ENCODE measurements around the gene SNRK. TPM values are rescaled to one million over a fixed set of nuclear protein-coding genes. Genes with fewer than 3 reads are reported as not detected.

The SNRK gene, protein sequence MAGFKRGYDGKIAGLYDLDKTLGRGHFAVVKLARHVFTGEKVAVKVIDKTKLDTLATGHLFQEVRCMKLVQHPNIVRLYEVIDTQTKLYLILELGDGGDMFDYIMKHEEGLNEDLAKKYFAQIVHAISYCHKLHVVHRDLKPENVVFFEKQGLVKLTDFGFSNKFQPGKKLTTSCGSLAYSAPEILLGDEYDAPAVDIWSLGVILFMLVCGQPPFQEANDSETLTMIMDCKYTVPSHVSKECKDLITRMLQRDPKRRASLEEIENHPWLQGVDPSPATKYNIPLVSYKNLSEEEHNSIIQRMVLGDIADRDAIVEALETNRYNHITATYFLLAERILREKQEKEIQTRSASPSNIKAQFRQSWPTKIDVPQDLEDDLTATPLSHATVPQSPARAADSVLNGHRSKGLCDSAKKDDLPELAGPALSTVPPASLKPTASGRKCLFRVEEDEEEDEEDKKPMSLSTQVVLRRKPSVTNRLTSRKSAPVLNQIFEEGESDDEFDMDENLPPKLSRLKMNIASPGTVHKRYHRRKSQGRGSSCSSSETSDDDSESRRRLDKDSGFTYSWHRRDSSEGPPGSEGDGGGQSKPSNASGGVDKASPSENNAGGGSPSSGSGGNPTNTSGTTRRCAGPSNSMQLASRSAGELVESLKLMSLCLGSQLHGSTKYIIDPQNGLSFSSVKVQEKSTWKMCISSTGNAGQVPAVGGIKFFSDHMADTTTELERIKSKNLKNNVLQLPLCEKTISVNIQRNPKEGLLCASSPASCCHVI
- total RNA-seq, result 10 to 100 TPM; 23.6 to 29.0 (median 27.2) TPM
- polyA plus RNA-seq, result 12.1 TPM
- long read RNA-seq, donor 1, full-length matches to known transcripts, result 15 of 29 reads
- long read RNA-seq, donor 1, partial matches to known transcripts, result 11 of 29 reads
- long read RNA-seq, donor 1, other reads (novel, unspliced or antisense), result 3 of 29 reads
- long read RNA-seq, donor 2, full-length matches to known transcripts, result 8 of 11 reads
- long read RNA-seq, donor 2, partial matches to known transcripts, result 1 of 11 reads
- long read RNA-seq, donor 2, other reads (novel, unspliced or antisense), result 2 of 11 reads
- long read RNA-seq, donor 3, full-length matches to known transcripts, result 30 of 97 reads
- long read RNA-seq, donor 3, partial matches to known transcripts, result 51 of 97 reads
- long read RNA-seq, donor 3, other reads (novel, unspliced or antisense), result 16 of 97 reads
- long read RNA-seq, donor 4, full-length matches to known transcripts, result 9 of 12 reads
- long read RNA-seq, donor 4, partial matches to known transcripts, result 2 of 12 reads
- long read RNA-seq, donor 4, other reads (novel, unspliced or antisense), result 1 of 12 reads

DNA sequence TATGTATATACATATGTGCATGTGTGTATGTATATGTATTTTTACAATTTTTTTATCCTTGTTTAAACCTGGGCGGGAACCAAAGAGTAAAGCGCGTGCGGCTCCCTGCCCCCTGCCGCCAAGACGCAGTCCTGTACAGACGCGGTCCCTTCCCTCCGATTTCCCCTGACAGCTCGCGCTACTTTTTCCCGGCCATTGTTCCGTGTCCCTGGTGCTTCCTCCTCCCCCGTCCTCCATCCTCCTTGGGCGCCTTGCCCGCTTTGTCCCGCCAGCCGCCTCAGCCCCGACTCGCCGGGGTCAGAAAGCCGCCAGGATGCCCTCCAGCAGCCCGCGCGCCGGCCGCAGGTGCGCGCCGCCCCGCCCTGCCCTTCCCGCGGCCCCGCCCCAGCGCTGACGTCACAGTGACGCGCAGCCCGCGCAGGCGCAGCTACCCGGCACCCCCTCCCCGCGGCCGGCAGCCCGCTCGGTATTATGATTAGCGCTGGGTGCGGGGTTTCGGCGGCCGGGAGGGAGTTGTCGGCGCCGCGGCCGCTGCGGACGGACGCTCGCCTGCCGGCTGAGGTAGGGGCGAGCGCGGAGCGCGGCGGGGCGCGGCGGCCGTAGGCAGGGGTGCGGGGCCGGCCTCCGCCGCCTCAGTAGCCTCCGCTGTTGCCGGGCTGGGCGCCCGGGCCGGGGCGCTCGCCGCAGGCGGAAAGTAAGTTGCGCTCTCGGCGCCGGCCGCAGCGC lies at the start of gene SNRK:
TSS of gene SNRK (plus strand) at position 426 of the 726 bp plus-strand sequence. CDS start 16,664 bp downstream, outside the sequence.
- Histone ChIP-seq H3K27me3 (ENCODE audit: control insufficient read depth, insufficient read depth) (no peaks in the 10 kb centered on the region), H3K9me3 (ENCODE audit: control insufficient read depth, low read length) (no peaks in the 10 kb centered on the region), H3K4me1 (ENCODE audit: control insufficient read depth, insufficient read depth, low read length) (peaks cover 8% of the 10 kb centered on the region), H3K27ac (ENCODE audit: low read length) (peak within 1 kb of the TSS; percentile 93), H3K4me3 (ENCODE audit: low read length) (peak within 1 kb of the TSS; percentile 97)
- intact Hi-C loops (cut with DNase I), result loop anchor here in 1 of 4 donors (5.0 kb wide), 1 partner anchor 54 kb away; no protein-coding TSS in a partner anchor
- ATAC-seq, result peak; percentile 94 to 96
- peak; percentile 89 to 97 (median 95) for DNase-seq
- WGBS, result under 1% methylated on average over 91 of the region's 91 CpGs

DNA sequence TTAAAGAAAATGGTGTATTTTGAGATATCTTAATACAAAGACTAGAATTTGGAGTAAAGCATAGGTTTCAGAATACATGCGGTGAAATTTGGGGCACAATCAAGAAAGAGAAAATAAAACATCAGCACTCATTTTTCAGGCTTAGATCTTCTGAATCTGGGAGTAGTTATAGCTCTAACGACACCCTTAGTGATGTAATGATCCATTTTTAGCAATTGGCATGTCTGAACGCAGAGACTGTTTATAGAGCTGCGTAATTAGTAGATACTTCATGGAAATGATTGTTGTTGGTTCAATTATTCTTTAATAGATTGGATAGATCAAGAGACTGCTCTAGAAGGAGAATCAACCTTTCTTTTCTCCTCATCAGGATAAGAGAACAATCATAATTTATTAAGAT lies 47.5 kb upstream of the SNRK start:
- WGBS, result 41% methylated on average over 4 of the region's 4 CpGs
- intact Hi-C loops (cut with DNase I), result no loop called here
- Histone ChIP-seq H3K4me3 (ENCODE audit: low read length) (no peak overlapping the region), H3K4me1 (ENCODE audit: control insufficient read depth, insufficient read depth, low read length) (no peaks in the 10 kb centered on the region), H3K27me3 (ENCODE audit: control insufficient read depth, insufficient read depth) (no peaks in the 10 kb centered on the region), H3K27ac (ENCODE audit: low read length) (no peak overlapping the region), H3K9me3 (ENCODE audit: control insufficient read depth, low read length) (no peaks in the 10 kb centered on the region)
- no peak for ATAC-seq
- DNase-seq, result no peak

DNA sequence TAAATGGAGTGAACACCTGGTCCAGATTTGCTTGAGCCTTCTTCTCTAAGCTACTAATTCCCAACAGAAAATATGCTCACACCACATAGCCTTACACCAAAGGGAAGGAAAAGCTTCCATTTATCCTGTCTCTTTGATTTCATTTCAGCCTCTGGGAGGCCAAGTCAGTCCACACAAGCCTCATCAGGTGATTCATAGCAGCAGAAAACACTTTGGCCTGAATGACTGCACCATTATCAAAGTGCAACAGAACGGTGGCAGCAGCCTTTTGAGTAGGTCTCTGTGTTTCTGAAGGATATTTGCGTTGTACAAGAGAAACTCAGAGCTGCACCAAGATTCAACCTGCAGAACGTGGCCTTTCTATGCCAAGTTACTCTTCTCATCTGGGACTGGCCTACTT lies 46.6 kb upstream of the SNRK start:
- ATAC-seq, result no peak
- intact Hi-C loops (cut with DNase I), result no loop called here
- no peak for DNase-seq
- 91% methylated on average over 3 of the region's 3 CpGs for whole genome bisulfite sequencing
- Histone ChIP-seq H3K4me3 (ENCODE audit: low read length) (no peak overlapping the region), H3K9me3 (ENCODE audit: control insufficient read depth, low read length) (no peaks in the 10 kb centered on the region), H3K27ac (ENCODE audit: low read length) (no peak overlapping the region), H3K27me3 (ENCODE audit: control insufficient read depth, insufficient read depth) (no peaks in the 10 kb centered on the region), H3K4me1 (ENCODE audit: control insufficient read depth, insufficient read depth, low read length) (no peaks in the 10 kb centered on the region)

DNA sequence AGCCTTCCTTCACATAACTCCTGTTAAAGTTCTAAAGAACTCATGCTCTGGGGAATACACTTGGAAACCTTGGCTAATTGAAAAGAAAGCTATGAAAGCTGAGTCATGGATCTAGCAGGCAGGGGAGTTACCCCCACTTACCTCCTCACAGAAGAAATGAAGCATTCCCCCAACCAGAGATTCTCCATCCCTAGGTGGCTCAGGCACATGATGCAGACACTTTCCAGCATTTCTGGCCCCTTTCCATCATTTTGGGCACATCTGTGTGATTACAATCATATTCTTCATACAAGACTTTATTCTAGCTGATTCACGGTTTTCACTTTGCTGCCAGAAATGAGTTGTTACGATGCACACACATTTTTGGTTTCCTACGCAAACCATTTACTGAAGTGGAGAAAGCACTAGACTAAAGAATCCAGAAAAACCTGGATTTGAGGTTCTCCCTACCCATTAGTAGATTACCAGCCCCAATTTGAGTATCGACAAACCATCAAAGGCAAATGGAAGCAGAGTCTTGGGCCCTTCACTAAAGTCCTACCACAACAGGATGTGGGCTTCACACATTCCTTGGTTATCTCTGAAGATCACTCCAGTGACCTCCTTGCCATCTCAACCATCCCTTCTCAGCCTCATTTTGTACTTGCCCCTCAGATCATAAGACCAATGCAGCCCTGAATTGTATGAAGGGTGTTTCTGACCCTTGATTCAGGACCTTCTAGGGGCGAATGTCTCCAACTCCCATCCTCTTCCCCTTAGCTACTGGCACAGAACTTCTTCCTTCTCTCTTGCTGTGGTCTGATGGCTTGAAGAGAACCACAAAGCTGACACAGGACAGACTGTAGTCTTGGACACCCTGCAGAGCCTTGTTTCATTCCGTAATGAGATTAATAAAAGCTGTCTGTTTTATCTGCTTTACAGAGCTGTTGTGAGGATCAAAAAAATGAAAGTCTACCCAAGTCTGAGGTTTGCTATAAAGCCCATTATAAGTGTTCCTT lies 42.5 kb upstream of the SNRK start:
- Histone ChIP-seq H3K27me3 (ENCODE audit: control insufficient read depth, insufficient read depth) (no peaks in the 10 kb centered on the region), H3K4me3 (ENCODE audit: low read length) (no peak overlapping the region), H3K9me3 (ENCODE audit: control insufficient read depth, low read length) (no peaks in the 10 kb centered on the region), H3K4me1 (ENCODE audit: control insufficient read depth, insufficient read depth, low read length) (peaks cover 14% of the 10 kb centered on the region), H3K27ac (ENCODE audit: low read length) (no peak overlapping the region)
- ATAC-seq (no peak), DNase-seq (no peak)
- intact Hi-C loops (cut with DNase I), result no loop called here
- WGBS, result 65% methylated on average over 6 of the region's 6 CpGs

DNA sequence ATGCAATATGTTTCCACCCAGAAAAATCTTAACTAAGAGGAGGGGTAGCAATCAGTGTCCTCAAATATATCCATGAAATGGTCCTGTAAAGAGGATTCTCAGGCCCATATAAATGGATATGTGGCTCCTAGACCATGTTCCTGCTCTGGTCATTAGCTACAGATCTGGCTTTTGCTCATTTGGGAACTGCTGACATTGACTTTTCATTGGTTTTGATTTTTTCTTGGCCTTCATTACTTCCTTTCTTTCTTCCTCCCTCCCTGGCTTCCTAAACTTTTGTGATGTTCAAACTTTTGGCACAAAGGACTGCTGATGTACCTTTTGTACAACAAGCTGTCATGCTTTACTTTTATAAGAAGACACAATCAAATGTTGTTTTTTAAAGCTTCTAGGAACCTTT lies 41.6 kb upstream of the SNRK start:
- Histone ChIP-seq H3K9me3 (ENCODE audit: control insufficient read depth, low read length) (no peaks in the 10 kb centered on the region), H3K4me3 (ENCODE audit: low read length) (no peak overlapping the region), H3K27me3 (ENCODE audit: control insufficient read depth, insufficient read depth) (no peaks in the 10 kb centered on the region), H3K4me1 (ENCODE audit: control insufficient read depth, insufficient read depth, low read length) (peaks cover 14% of the 10 kb centered on the region), H3K27ac (ENCODE audit: low read length) (no peak overlapping the region)
- intact Hi-C loops (cut with DNase I), result no loop called here
- no peak for DNase-seq
- no peak for ATAC-seq

DNA sequence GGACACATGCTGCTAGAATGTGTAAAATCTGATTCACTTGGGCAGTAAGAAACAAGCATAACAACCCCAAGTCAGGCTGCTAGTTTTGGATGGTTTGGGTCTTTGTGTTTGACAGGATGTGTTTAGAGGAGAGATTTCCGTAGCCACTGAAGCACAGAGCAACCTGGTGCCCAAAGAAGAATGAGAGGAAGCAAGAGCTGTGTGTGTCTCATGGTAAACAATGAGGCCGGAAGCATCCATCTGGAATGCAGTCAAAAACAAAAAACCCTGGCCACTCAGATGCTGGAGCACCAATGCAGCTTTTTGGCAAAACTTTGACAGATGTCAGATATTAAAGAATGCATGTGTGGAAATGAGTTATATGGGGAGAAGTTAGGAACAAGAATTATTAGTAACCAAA lies 39.4 kb upstream of the SNRK start:
- Histone ChIP-seq H3K9me3 (ENCODE audit: control insufficient read depth, low read length) (no peaks in the 10 kb centered on the region), H3K27me3 (ENCODE audit: control insufficient read depth, insufficient read depth) (no peaks in the 10 kb centered on the region), H3K27ac (ENCODE audit: low read length) (no peak overlapping the region), H3K4me3 (ENCODE audit: low read length) (no peak overlapping the region), H3K4me1 (ENCODE audit: control insufficient read depth, insufficient read depth, low read length) (peaks cover 14% of the 10 kb centered on the region)
- ATAC-seq (peak; percentile 74 to 93), DNase-seq (no peak)
- 38% methylated on average over 2 of the region's 2 CpGs for WGBS
- intact Hi-C loops (cut with DNase I), result no loop called here

DNA sequence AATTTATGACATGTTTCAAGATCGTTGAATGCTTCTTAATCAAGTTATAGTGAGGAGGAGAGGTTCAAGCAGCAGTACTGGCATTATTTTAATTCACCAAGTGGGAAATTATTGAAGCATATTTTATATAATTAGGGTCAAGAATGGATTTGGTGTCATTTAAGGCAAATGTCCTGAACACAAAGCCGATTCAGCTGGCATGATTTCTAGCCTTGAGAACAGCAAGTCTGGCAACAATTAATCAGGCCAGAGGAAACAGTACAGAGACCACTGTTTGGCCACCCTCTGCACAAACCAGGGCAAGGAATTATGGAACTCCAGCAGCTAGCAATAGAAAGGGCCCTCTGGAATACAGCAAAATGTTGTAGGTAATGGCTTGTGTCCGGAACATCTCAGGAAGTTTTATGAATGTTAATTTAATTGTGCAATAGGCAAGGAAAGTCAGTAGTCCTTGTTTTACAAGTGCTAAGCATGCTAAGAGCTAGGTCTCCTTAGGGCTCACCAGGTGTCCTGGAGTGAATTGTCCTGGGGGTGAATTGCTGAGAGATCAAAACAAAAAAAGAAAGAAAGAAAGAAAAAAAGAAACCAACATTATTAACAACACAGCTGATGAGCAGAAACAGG lies 38.7 kb upstream of the SNRK start:
- ATAC-seq (no peak), DNase-seq (no peak)
- WGBS, result 45% methylated on average over 3 of the region's 3 CpGs
- Histone ChIP-seq H3K9me3 (ENCODE audit: control insufficient read depth, low read length) (no peaks in the 10 kb centered on the region), H3K27ac (ENCODE audit: low read length) (peak overlapping the region; percentile 63), H3K4me1 (ENCODE audit: control insufficient read depth, insufficient read depth, low read length) (peaks cover 14% of the 10 kb centered on the region), H3K4me3 (ENCODE audit: low read length) (no peak overlapping the region), H3K27me3 (ENCODE audit: control insufficient read depth, insufficient read depth) (no peaks in the 10 kb centered on the region)
- intact Hi-C loops (cut with DNase I), result no loop called here

DNA sequence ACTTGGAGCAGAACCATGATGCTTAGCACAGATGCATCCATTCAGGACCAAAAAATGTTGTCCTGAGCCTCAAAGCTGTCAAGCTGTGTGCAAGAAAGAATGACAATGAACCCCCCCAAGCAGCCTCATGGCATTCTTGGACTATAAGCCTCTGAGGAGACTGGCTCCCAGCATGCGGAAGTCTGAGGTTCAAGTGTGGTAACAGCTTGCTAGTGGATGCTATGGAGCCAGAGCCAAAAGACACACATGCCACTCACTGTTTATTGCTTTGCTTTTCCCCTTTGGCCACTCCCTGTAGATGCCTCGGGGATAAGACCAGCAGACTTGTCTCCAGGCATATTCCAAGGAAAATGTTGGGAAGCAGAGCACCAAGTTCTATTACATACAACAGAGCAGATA lies 38.2 kb upstream of the SNRK start:
- H3K9me3 ChIP-seq (ENCODE audit: control insufficient read depth, low read length), result no peaks in the 10 kb centered on the region
- H3K27ac ChIP-seq (ENCODE audit: low read length), result no peak overlapping the region
- intact Hi-C loops (cut with DNase I), result no loop called here
- H3K4me3 ChIP-seq (ENCODE audit: low read length), result no peak overlapping the region
- ATAC-seq (no peak), DNase-seq (no peak)
- no peaks in the 10 kb centered on the region for H3K27me3 ChIP-seq (ENCODE audit: control insufficient read depth, insufficient read depth)
- 69% methylated on average over 2 of the region's 2 CpGs for WGBS
- H3K4me1 ChIP-seq (ENCODE audit: control insufficient read depth, insufficient read depth, low read length), result peaks cover 14% of the 10 kb centered on the region

DNA sequence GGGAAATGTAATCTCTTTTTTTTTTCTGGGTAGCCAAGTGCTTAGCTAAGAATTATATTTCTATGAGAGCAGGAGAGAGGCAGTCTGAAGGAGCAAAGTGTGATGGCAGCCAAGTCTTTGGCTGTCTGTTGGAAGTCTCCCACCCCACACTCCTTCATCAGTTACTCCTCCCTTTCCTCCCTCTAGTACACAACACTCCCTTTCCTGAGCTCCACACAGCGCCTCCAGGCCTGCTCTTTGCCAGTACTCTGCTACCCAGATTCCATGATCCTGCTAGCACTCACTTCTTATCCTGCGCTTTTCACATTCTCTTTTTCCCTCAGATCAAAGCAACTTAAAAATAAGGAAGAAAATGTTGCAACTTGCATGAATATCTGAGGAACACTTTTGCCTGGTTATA lies 37.4 kb upstream of the SNRK start:
- intact Hi-C loops (cut with DNase I), result no loop called here
- peak; percentile 68 to 78 for ATAC-seq
- H3K27ac ChIP-seq (ENCODE audit: low read length), result peak overlapping the region; percentile 43
- 60% methylated on average over 2 of the region's 2 CpGs for WGBS
- no peak for DNase-seq
- no peak overlapping the region for H3K4me3 ChIP-seq (ENCODE audit: low read length)
- H3K4me1 ChIP-seq (ENCODE audit: control insufficient read depth, insufficient read depth, low read length), result peaks cover 14% of the 10 kb centered on the region
- no peaks in the 10 kb centered on the region for H3K27me3 ChIP-seq (ENCODE audit: control insufficient read depth, insufficient read depth)
- no peaks in the 10 kb centered on the region for H3K9me3 ChIP-seq (ENCODE audit: control insufficient read depth, low read length)
